Stimulated activated CD4-positive, alpha-beta T cell treated with anti-CD3 and anti-CD28 coated beads, TNF-alpha, amount 100 ng/mL, for 4 hours (primary cell): ENCODE measurements around the gene CCDC82.

Experiments used
- DNase-seq, 3 experiments: peaks; one replicate each; pipeline ENCODE4 v3.0.0-alpha.2; 2020; ENCODE audit warnings: low read depth in 3 of 3

The CCDC82 gene

DNA sequence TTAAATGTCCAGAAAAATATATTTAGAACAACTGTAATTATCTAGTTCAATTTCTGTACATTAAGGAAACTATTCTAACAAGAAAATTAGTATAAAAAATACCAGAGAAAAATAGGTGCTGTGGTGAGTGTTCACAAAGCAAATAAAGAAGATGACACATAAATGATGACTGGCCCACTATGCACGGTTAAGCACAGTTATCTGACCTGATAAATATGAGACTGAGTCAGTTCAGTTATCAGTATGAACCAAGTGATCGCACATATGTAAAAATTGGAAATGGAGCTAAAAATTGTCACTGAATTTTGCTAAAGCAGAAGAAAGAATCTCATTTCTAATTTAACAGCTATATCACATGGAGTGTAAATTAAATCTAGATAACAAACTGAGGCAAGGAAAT lies 27.9 kb downstream of the CCDC82 start:
- no peak for DNase-seq

DNA sequence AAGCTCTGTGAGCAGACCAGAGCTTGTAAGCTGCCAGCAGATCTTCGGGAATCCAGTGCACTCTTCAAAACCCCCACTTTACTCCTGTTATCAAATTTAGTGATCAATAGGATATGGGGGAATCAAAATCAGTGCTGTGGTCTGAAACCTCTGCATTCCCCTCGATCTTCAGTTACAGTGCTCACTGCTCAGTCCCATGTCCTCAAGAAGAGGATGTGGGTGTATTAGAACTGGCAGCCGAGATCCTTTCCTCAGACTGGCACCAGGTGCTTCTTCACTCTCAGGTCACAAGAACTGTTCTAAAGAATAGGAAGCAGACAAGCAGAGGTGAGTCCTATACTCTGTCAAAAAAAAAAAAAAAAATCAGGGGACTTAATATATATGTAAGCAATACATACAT lies 31.4 kb downstream of the CCDC82 start:
- DNase-seq, result no peak

DNA sequence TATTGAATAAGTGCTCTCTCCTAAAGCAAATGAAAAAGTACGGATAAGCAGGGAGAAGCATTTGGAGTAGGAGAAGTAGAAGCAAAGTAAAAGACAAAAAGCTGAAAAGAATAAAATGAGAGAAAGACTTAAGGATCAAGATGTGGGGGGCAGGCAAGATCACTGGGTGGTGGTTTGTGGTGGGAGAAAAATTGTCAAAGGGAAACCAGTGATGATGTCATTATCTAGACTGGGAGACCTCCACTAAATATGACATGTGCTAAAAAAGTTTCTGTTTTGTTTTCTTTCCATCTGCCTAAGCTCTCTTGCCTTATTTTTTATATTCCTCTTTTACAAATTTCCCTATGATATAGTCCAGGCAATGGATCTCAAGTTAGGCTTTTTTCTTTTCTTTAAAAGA lies 31.9 kb downstream of the CCDC82 start:
- DNase-seq, result no peak

DNA sequence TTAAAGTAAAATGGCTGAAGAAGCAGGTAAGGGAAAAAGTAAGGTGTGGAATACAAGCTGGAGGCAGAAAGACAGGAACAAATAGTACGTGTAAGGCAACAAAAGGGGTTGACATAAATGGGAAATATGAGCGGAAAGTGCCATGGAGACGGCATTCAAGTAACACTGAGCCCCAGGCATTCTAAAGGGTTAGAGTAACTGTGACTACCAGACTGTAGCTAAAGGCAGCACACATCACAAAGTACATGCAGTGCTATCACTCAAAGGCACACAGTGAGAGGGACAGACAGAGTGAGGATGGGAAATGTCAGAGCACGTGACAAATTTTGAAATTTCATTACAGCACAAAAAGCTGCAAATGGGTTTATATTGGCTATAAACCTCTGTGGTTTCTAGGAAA lies 32.9 kb downstream of the CCDC82 start:
- DNase-seq, result no peak

DNA sequence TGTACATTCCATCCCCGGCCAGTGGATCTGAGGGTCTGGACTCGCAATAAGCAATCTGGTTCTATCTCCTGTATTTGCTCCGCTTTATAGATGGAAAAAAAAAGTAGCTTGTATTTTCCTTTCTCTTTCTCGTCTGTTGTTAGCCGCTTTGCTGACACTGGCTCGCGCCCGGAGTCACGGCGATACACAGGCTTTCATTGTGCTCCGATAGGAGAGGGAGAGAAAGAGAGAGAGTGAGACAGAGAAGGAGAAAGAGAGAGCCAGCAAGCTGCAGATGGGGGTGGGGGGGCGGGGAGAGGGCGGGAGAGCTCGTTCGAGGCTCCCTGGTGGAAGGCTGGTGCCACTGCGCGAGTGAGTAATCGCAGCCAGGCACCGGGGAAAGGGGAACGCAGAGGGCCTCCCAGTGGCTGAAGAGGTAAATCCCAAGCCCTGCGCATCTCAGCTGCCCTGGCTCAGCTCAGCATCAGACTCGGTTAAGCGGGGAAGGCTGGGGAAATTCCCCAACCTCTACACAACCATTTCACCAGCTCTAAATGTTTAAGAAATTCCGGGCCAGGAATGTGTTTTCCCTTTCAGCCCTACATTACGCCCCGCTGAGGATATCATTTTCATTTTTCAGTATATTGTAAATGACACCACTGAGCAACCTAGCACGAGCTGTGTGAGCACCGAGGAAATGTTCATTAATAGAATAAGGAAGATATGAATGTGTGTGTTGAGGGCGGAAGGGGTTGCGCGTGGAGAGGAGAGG lies 46.6 kb downstream of the CCDC82 start, which contains the start of gene MAML2:
Gene MAML2 (minus strand): TSS at position 235 of the 751 bp plus-strand sequence. CDS start 1,300 bp downstream, outside the sequence.
- DNase-seq, result peak; percentile 70 to 91 (median 89)

DNA sequence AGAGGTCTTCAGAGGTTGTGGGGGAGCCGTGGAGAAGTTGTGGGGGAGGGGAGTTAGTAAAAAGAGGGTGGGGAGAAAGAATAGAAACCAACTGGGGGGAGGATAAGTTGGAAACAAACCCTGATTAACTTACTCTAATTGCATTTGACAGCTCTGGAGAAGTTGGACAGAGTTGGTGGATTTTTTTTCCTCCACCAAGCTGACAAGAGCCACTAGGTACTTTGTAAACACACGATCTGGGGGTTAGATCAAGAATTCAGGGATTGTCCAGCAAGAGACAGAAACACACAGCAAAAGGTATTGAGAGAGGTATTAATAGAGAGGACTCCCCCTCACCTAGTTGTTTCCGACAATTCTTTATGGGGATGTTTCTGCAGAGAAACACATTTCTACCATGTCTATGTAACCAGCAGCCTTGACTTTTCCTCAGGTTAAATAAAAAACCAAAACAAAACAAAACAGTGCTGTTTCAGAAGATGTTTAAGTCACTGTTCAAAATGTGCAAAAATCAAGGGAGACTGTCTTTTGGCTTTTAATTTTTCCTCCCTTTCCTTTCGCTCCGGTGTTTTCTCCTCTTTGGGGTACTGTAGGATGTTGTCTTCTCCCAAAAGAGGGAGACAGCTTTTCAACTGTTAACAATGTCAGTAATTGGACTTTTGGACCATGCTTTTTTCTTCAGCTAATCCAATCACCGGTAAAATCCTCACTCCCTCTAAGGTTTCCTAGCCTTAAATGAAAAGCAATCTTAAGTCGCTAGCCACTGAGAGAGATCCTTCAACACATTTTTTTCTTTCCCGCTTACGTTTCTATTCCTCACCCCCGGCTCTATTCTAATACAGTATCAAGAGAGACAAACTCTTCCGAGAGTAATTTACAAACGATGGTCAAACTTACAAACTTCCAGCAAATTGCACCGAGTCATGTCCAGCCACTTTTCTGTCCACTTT lies 47.4 kb downstream of the CCDC82 start:
- DNase-seq, result no peak

DNA sequence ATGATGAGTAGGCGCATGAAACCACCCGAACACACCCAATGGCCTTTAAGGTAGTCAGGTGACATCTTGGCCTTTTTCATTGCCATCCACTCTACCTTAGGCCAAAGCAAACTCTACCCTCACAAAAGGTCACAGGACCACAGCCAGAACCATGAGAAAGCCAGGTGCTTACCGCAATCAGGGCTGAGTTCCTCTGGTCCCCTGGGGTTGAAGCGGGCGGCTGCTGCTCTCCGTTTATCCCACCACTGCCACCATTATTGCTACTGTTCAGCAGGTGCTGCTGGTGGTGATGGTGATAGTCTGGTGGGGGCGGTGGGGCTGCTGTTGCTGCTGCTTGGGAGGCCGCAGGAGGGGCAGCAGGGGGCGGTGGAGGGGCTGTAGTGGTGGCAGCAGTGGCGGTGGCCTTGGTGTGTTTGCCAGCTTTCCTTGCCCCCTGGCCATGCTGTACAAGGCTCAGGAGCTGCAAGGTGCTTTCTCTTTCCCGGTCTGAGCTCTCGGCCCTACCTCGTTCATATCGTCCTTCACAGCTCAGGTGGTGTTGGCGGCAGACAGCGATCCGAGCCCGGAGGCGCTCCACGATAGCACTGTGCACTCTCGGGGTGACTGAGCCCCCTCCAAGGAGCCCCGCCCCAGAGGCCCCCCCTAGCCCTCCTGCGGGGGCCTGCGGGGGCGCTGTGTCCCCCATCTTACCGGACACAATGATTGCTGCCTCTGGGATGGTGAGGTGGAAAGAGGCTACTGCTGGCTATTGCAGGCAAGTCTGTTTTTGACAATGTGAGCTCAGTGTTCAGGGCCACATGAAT lies 48.3 kb downstream of the CCDC82 start:
- peak in 2 of 3 experiments; percentile 46 to 51 for DNase-seq

DNA sequence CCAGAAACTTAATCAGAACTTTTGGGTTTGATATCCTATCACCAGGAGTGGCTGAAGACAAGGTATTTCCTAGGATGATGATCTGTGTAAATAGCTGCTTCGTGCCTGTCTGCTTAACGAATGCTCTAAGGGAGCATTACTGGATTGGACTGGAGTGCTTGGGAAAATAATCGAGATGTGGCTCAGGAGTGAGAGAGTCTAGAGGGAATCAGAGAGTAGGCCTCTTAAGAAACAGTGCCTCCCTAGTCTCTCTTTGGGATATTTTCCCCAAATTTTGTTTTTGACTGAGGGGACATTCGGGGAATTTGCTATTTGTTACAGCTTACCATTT lies 49.2 kb downstream of the CCDC82 start:
- DNase-seq, result no peak

DNA sequence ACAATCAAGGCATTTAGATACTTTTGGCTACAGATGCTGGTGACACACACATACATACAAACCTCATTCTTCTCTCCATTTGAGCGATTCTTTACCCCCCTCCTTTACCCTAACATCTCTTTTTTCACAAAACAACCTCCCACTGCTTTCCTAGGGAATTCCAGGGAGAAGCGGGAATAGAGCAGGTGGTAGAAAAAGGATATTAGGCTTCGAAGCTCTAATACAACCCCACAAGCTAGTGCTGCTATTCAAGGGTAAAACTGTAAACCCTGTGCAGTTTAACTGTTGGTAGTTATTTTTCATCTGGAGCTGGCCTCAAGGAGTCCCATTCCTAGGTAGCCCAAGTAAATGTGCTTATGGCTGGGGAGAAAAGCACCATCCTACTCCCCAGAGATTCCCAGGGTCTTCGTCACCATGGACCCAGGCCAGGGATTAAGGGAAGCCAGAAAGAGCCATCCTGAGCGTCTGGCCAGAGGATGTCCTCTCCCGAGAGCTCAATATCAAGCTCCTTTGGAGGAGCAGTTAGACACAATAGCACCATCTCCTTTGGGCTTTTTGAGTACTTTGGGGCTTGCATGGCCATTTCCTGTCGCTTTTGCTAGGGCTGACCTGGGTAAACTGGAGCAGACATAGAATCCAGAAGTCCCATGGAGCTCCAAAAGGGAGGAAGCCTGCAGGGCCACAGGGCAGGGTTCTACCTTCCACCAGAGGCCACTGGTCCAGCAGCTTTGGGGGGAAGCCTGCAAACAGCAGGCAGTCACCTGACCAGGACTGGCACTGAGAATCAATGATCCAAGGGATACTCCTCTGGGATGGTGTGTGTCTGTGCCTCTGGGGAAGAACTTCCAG lies 49.8 kb downstream of the CCDC82 start:
- DNase-seq, result no peak

DNA sequence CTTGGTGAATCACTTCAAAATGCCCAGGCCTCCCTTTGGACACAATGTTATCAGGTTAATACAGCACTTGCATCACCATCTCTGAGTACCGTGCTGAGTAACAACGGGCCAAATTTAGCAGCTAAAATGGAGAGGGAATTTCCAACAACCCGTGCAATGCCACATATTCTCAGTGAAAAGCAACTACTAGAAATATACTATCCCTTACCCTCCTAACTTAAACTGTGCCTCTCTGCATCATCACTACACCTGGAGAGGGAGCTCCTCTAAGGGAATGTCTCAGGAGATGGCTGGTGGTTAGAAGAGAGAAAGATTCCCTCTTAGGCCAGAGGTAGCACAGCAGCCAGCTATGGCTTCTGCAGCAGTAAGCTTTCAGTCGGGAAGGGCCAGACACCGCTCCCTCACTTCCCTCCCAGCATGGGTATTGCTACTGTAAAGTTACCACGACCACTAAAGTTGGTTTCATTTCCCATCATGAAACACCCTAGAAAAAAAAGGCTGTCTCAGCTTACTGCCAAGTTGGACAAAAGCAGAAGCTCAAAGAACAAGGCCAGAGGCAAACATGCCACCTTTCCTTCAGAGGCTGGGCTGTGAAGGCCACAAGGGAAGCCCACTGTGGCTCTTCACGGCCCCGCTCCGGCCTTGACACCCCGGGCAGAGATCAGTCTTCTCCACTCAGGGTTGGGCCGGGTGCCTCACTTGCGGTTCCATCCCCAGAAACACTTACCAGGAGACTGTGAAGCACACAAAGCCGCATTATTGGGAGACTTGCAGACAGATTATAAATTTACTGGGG lies 50.6 kb downstream of the CCDC82 start:
- no peak for DNase-seq

DNA sequence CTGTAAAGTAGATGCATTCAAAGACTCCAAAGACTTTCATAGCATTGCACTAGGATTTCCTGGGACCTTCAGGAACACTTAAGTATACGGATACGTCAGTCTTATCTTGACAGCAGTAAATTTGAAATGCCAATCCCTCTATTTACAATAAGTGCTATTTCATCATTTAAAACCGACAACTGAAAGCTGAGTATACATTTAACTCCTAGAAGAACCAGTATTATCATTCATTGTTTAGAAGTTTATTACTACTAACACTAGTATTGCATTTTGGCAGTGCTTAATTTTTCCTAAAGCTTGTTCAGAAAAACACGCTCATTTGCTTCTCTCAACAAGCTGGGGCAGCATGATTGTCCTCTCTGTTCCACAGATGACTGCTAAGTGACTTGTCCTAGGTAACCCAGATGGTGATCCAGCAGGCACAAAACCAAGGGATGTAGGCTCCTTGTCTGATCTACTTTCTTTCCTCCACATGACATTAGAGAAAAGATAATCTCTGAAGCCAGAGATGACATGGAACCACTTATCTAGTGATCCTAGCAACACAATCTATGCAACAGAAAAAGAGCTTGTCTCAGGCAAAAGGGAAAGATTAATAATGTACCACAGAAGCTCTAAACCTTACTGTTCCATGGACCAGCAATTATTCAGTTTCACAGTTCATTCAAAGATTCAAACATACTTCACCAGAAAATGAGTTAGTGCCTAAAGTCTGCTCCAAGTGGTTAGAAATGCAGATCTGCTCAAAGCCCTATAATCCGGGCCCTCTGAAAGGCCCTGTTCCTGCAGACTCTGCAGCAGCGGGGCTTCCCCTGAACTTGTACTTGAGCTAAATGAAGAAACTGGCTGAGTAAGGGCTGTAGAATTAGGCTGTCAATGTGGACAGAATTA lies 51.9 kb downstream of the CCDC82 start:
- no peak for DNase-seq

DNA sequence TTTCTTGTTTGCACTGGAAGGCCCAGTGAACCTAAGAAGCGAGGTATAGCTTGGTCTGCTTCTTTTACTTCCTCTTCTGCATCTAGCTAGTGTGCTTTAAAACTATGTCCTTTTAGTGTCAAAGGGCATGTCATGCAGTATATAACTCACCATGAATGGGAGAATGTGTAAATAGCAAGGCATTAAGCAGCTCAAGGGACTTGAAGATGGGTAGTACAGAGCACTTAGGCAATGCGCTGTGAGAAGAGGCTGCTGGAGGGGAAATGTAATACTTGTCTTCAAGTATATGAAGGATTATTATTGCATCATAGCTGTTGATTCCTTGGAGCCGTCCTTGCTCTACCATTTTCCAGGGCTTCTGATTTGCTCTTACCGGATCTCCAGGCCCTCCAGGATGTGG lies 54.3 kb downstream of the CCDC82 start:
- no peak for DNase-seq

DNA sequence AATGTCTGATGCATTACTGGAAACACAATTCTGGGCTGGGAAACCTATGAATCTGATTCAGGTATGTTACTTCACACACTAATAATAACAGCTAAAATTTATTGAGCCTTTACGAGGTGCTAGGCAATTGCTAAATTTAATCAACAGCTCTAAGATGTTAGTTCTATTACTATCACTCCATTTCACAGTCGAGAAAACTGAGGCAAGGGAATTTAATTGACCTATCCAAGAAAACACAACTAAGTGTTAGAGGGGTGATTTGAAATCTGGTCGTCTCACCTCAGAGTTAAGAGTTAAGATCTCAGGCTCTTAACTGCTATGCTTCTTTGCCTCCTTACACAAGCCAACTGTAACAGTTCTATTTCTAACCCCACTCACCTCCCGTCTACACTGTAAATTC lies 55.5 kb downstream of the CCDC82 start:
- no peak for DNase-seq

DNA sequence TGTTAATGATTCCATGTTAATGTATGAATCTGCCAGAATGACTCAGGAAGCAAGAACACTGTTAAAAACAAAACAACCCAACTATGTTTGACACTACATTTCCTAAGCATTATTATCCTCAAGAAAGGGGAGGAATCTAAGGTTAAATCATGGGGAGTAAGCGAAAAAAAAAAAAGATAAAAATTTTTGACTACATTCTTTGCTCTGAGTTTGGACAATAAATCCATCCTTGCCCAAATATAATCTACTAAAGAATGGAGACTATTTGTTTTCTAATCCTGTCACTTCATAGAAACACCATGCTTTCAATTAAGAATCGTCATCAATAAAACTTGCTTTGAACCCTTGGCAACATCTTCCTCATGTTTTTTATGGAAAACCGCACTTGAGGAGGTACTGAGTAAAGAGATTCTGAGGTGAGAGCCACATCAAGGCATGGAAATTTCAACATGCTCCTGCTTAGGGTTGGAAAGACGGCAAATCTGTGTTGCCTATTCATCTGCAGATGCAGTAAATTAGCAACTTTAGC lies 56.5 kb downstream of the CCDC82 start:
- no peak for DNase-seq

DNA sequence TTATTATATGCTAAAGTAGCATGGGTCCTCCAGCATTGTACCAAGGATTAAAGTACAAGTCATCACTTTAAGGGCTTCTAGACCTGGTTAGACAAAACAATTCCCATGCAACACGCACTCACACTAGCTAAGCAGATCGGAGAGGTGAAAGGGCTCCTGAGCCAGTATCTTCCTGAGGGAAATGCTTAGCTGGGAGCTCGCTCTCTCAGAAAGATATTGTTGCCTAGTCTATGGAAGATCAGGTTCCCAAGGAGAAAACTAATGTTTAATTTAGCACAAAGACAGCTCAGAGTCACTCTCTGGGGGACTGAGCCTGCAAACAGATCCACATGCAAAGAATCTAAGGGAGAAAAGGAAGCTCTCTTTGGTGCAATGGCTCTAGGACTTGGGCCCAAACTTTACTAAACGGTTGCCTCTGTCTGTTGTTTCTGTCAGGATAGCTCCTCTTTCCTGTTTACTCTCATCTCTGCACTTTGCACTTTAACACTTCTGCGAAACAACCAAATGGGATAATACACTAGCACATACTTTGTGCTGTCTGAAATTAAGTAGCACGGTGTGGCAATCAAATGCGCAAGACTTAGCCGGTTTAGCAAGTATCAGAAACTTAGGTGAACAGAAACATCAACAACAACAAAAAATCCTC lies 57.5 kb downstream of the CCDC82 start:
- no peak for DNase-seq

DNA sequence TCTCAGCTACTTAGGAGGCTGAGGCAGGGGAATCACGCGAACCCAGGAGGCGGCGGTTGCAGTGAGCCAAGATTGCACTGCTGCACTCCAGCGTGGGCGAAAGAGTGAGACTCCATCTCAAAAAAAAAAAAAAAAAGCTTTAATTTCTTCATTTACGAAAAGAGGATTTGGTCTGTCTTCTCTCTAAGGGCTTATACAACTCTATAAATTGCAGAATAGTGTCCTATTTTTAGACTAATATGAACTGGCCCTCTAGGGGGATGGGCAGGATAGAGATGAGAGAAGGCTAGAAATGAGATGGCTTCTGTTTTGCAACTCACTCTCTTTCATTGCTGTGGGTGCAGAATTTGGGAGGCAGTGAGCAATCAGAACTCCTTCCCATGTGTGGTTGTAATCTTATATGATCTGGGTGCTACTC lies 58.0 kb downstream of the CCDC82 start:
- no peak for DNase-seq

DNA sequence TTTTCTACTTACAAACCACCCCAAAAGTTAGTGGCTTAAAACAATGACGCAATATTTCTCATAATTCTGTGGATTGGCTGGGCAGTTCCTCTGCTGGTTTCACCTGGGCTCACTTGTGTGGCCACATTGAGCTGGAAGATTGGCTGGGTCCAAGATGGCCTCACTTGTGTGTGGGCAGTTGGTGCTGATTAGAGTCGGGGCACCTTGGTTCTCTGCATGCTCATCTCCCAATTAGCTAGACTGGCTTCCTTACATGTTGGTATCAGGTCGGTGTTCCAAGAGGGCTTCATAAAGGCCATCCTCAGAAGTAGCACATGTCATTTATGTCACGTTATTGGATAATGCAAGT lies 59.2 kb downstream of the CCDC82 start:
- DNase-seq, result no peak

DNA sequence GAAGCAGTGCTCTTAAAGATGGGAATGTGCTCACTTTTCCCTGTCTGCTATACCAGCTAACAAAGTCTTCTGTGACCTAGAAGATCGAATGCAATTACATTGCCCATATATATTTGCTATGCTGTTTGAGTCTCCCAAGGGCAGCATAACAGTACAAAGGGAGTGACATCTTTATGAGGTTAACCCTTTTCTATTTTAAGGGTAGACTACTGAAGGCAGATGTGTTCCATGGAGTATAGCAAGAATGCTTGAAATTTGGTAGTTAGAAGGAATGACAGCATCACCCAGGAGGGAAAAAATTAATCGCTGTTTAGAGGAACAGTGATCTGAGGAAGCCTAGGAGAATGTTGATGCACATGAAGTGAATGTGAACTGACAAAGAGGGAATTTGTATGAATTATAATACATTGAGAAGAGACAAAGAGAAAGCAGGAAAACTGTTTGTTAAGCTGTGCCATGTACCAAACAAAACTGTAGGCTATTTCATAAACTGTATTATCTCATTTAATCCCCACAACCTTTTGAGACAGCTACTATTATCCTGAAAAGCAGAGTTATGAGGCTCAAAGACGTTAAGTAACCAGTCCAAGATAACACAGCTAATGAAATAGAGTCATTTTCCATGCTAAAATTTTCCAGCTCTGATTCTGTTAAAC lies 59.7 kb downstream of the CCDC82 start:
- DNase-seq, result no peak
